ENCODE measurements around the gene RBMX.

Gene RBMX

GRCh38 chrX:136880003-136880451 is 498 bp downstream of the RBMX start:
- TF ChIP-seq GATA3 (IDR thresholded peaks at IDR 0.05; ENCODE audit: low read depth, low read length): no peak
- TF ChIP-seq GATA2 (IDR thresholded peaks at IDR 0.05; ENCODE audit: low read depth, low read length): no peak

GRCh38 chrX:136879001-136879687 is 1.4 kb downstream of the RBMX start:
- TF ChIP-seq GATA3 (IDR thresholded peaks at IDR 0.05; ENCODE audit: low read depth, low read length): no peak
- TF ChIP-seq GATA2 (IDR thresholded peaks at IDR 0.05; ENCODE audit: low read depth, low read length): no peak

- no peak for TF ChIP-seq GATA2 (IDR thresholded peaks at IDR 0.05; ENCODE audit: low read depth, low read length)
- TF ChIP-seq GATA3 (IDR thresholded peaks at IDR 0.05; ENCODE audit: low read depth, low read length): no peak
These were observed 2.1 kb downstream of the RBMX start for GRCh38 chrX:136878423-136878822.

GRCh38 chrX:136872091-136872700 is 8.3 kb downstream of the RBMX start:
- TF ChIP-seq GATA2 (IDR thresholded peaks at IDR 0.05; ENCODE audit: low read depth, low read length): no peak
- TF ChIP-seq GATA3 (IDR thresholded peaks at IDR 0.05; ENCODE audit: low read depth, low read length): no peak

DNA sequence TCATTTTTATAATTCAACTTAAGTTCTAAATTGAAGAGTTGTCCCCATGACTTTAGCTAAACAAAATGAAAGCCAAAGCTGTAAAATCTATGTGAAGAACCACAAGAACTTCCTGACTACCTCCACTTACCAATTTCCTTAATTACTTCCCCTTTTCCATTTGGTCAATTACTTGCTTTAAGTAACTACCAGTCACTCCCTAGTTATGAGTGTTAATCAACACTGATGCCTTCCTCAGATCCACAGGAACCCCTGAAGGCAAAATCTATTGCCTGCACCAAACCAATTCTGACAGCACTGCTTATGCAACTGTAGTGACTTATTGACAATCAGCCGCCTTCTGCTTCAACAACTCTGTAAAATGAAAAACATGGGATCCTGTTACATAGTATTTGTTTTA is 10.5 kb downstream of the RBMX start:
- no peak for TF ChIP-seq GATA2 (IDR thresholded peaks at IDR 0.05; ENCODE audit: low read depth, low read length)

DNA sequence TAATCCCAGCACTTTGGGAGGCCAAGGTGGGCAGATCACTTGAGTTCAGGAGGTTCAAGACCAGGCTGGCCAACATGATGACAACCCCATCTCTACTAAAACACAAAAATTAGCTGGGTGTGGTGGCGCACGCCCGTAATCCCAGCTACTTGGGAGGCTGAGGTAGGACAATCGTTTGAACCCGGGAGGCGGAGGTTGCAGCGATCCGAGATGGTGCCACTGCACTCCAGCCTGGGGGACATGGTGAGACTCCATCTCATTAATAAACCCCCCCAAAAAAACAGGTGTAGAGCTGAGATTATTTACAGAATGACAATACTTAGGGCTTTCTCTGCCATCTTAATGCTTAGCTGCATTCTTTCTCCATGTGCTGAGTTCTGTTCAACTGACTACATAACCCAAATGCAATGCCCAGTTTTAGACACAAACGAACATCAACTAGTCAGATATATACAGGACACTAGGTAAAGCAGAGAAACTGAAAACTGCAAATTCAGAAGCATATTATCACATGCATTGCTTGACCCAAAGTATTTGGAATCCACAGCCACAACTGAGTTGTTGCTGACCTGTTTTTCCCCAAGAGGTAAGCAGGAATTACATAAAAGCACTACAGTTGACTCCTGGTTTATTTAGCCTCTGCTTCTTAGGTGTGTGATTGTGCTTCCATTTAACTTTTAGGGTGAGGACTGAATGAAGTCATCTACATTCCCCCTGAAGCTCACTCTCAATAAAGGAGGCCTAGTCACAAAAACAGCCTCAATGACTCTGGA is 12.1 kb downstream of the RBMX start:
- TF ChIP-seq GATA3 (IDR thresholded peaks at IDR 0.05; ENCODE audit: low read depth, low read length) (no peak), GATA2 (IDR thresholded peaks at IDR 0.05; ENCODE audit: low read depth, low read length) (no peak)

GRCh38 chrX:136867518-136867917 is 13.0 kb downstream of the RBMX start:
- TF ChIP-seq GATA2 (IDR thresholded peaks at IDR 0.05; ENCODE audit: low read depth, low read length) (no peak), GATA3 (IDR thresholded peaks at IDR 0.05; ENCODE audit: low read depth, low read length) (no peak)

- TF ChIP-seq GATA2 (IDR thresholded peaks at IDR 0.05; ENCODE audit: low read depth, low read length): no peak
- TF ChIP-seq GATA3 (IDR thresholded peaks at IDR 0.05; ENCODE audit: low read depth, low read length): no peak
These were observed 13.4 kb downstream of the RBMX start for GRCh38 chrX:136867096-136867491.

- TF ChIP-seq GATA3 (IDR thresholded peaks at IDR 0.05; ENCODE audit: low read depth, low read length): no peak
- no peak for TF ChIP-seq GATA2 (IDR thresholded peaks at IDR 0.05; ENCODE audit: low read depth, low read length)
These were observed 14.0 kb downstream of the RBMX start for GRCh38 chrX:136866337-136867095.

DNA sequence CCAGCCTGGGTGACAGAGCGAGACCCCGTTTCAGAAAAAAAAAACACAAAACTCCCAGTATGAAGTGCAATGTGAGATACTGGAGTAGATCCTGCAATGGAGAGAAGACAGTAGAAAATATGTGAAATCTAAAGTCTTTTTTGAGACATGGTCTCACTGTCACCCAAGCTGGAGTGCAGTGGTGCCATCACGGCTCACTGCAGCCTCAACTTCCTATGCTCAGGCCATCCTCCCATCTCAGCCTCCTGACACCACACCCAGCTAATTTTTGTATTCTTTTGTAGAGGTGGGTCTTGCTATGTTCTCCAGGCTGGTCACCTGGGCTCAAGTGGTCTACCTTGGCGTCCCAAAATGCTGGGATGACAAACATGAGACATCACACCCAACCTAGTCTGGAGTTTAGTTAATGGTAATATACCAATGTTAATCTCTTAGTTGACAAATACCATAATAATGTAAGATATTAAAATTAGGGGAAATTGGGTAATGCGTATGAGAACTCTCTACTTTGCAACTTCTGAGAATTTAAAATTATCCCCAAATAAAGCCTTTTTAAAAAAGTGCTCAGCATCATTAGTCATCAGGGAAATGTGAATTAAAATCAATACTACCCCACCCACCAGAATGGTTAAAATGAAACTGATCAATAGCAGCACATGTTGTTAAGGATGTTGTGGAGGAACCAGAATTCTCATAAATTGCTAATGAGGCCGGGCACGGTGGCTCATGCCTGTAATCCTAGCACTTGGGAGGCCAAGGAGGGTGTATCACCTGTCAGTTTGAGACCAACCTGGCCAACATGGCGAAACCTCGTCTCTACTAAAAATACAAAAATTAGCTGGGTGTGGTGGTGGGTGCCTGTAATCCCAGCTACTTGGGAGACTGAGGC is 15.0 kb downstream of the RBMX start:
- TF ChIP-seq GATA2 (IDR thresholded peaks at IDR 0.05; ENCODE audit: low read depth, low read length): no peak

DNA sequence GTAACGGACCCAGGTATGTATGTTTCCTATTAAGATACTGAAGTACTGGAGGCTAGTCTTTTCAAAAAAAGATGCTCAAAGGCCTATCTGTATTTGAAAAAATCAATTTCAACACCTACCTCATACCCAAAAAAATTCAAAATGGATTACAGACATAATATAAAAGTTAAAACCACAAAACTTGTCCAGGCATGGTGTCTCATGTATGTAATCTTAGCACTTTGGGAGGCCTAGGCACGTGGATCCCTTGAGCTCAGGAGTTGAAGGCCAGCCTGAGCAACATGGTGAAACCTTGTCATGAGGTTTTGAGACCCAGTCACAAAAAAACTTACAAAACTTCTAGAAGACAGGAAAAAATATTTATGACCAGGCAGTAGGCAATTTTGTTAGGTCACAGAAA is 16.7 kb downstream of the RBMX start:
- TF ChIP-seq GATA3 (IDR thresholded peaks at IDR 0.05; ENCODE audit: low read depth, low read length) (no peak), GATA2 (IDR thresholded peaks at IDR 0.05; ENCODE audit: low read depth, low read length) (no peak)

DNA sequence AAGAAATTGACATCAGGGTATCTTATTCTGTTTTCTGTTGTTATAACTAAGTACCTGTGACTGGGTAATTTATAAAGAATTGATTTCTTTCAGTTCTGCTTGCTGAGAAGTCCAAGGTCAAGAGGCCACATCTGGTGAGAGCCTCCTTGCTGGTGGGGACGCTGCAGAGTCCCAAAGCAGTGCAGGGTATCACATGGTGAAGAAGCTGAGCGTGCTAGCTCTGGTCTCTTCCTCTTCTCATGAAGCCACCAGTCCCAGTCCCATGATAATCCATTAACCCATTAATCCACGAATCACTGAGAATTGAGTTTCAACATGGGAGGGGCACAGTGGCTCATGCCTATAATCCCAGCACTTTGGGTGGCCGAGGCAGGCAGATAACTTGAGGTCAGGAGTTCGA is 18.0 kb downstream of the RBMX start:
- no peak for TF ChIP-seq GATA2 (IDR thresholded peaks at IDR 0.05; ENCODE audit: low read depth, low read length)
- no peak for TF ChIP-seq GATA3 (IDR thresholded peaks at IDR 0.05; ENCODE audit: low read depth, low read length)

DNA sequence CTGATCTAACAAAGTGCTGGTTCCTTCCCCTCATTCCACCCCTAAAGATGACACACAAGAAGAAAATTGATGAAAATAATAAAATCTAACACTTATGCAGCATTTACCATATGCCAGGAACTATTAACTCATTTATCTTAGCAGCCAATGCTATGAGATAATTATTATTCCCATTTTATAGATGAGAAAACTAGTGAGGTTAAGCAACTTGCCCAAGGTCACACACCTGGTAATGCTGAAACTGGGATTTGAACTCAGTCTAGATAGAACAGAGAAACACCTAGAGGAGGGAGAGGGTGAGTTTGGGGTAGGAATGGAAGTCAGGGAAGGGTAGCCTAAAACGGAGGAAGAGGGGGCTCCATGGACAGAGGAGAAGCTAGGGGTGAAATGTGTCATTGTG is 18.6 kb downstream of the RBMX start:
- TF ChIP-seq GATA2 (IDR thresholded peaks at IDR 0.05; ENCODE audit: low read depth, low read length) (no peak), GATA3 (IDR thresholded peaks at IDR 0.05; ENCODE audit: low read depth, low read length) (no peak)

Measured in SH-SY5Y (cell line).